Renal cortex interstitium (tissue), 15 donors: ENCODE results near the gene CALM1. TPM values are rescaled to one million over a fixed set of nuclear protein-coding genes. Genes with fewer than 3 reads are reported as not detected.

ENCODE experiments used
- DNase-seq, 11 donors: peaks; one replicate each; pipeline ENCODE4 v3.0.0-alpha.2; 2013; ENCODE audit warnings: low read depth in 9 of 11, low spot score in 4 of 11; ENCODE audit errors: extremely low read depth in 1 of 11
- long read RNA-seq, 16 experiments: transcript quantifications; one replicate each; lab custom pipeline, GENCODE V29; 2026
- polyA plus RNA-seq, 3 donors: library from polyadenylated mRNA; unstranded; fragments of 120-200 nt; gene quantifications; one replicate each; pipeline ENCODE4 v1.2.1, GENCODE V29; 2013; ENCODE audit not compliant: insufficient read length in 3 of 3

CALM1 gene
- polyA plus RNA-seq, result 100 to 1,000 TPM; 325 to 393 (median 356) TPM
- long read RNA-seq, donor 1, full-length matches to known transcripts, result 328 of 482 reads
- long read RNA-seq, donor 1, partial matches to known transcripts, result 154 of 482 reads
- long read RNA-seq, donor 1, other reads (novel, unspliced or antisense), result 0 of 482 reads
- long read RNA-seq, donor 2, full-length matches to known transcripts, result 329 of 456 reads
- long read RNA-seq, donor 2, partial matches to known transcripts, result 127 of 456 reads
- long read RNA-seq, donor 2, other reads (novel, unspliced or antisense), result 0 of 456 reads
- long read RNA-seq, donor 3, full-length matches to known transcripts, result 513 of 866 reads
- long read RNA-seq, donor 3, partial matches to known transcripts, result 348 of 866 reads
- long read RNA-seq, donor 3, other reads (novel, unspliced or antisense), result 5 of 866 reads
- long read RNA-seq, donor 4, full-length matches to known transcripts, result 263 of 400 reads
- long read RNA-seq, donor 4, partial matches to known transcripts, result 137 of 400 reads
- long read RNA-seq, donor 4, other reads (novel, unspliced or antisense), result 0 of 400 reads
- long read RNA-seq, donor 5, result 0 reads
- long read RNA-seq, donor 6, full-length matches to known transcripts, result 390 of 597 reads
- long read RNA-seq, donor 6, partial matches to known transcripts, result 207 of 597 reads
- long read RNA-seq, donor 6, other reads (novel, unspliced or antisense), result 0 of 597 reads
- long read RNA-seq, donor 7, full-length matches to known transcripts, result 562 of 989 reads
- long read RNA-seq, donor 7, partial matches to known transcripts, result 418 of 989 reads
- long read RNA-seq, donor 7, other reads (novel, unspliced or antisense), result 9 of 989 reads
- long read RNA-seq, donor 8, result 0 reads
- long read RNA-seq, donor 9, full-length matches to known transcripts, result 295 of 427 reads
- long read RNA-seq, donor 9, partial matches to known transcripts, result 132 of 427 reads
- long read RNA-seq, donor 9, other reads (novel, unspliced or antisense), result 0 of 427 reads
- long read RNA-seq, donor 10, full-length matches to known transcripts, result 501 of 920 reads
- long read RNA-seq, donor 10, partial matches to known transcripts, result 412 of 920 reads
- long read RNA-seq, donor 10, other reads (novel, unspliced or antisense), result 7 of 920 reads
- long read RNA-seq, donor 11, full-length matches to known transcripts, result 241 of 376 reads
- long read RNA-seq, donor 11, partial matches to known transcripts, result 135 of 376 reads
- long read RNA-seq, donor 11, other reads (novel, unspliced or antisense), result 0 of 376 reads
- long read RNA-seq, donor 12, full-length matches to known transcripts, result 140 of 192 reads
- long read RNA-seq, donor 12, partial matches to known transcripts, result 52 of 192 reads
- long read RNA-seq, donor 12, other reads (novel, unspliced or antisense), result 0 of 192 reads
- long read RNA-seq, donor 13, result 0 reads
- long read RNA-seq, donor 14, full-length matches to known transcripts, result 243 of 374 reads
- long read RNA-seq, donor 14, partial matches to known transcripts, result 131 of 374 reads
- long read RNA-seq, donor 14, other reads (novel, unspliced or antisense), result 0 of 374 reads
- long read RNA-seq, donor 15, full-length matches to known transcripts, result 177 of 328 reads
- long read RNA-seq, donor 15, partial matches to known transcripts, result 151 of 328 reads
- long read RNA-seq, donor 15, other reads (novel, unspliced or antisense), result 0 of 328 reads
- long read RNA-seq, donor 16, full-length matches to known transcripts, result 910 of 1,250 reads
- long read RNA-seq, donor 16, partial matches to known transcripts, result 330 of 1,250 reads
- long read RNA-seq, donor 16, other reads (novel, unspliced or antisense), result 10 of 1,250 reads

- DNase-seq, result peak; percentile 83 to 92 (median 89)
Measured at GRCh38 chr14:90396341-90397339, at the start of gene CALM1. TSS of gene CALM1 (plus strand) at chr14:90397029. CDS start at chr14:90397231, 202 bp downstream.

GRCh38 chr14:90348270-90348669, 48.6 kb upstream of the CALM1 start:
- no peak for DNase-seq

GRCh38 chr14:90349739-90350138, 47.1 kb upstream of the CALM1 start:
- no peak for DNase-seq

GRCh38 chr14:90354551-90355298, 42.1 kb upstream of the CALM1 start:
- no peak for DNase-seq

DNA sequence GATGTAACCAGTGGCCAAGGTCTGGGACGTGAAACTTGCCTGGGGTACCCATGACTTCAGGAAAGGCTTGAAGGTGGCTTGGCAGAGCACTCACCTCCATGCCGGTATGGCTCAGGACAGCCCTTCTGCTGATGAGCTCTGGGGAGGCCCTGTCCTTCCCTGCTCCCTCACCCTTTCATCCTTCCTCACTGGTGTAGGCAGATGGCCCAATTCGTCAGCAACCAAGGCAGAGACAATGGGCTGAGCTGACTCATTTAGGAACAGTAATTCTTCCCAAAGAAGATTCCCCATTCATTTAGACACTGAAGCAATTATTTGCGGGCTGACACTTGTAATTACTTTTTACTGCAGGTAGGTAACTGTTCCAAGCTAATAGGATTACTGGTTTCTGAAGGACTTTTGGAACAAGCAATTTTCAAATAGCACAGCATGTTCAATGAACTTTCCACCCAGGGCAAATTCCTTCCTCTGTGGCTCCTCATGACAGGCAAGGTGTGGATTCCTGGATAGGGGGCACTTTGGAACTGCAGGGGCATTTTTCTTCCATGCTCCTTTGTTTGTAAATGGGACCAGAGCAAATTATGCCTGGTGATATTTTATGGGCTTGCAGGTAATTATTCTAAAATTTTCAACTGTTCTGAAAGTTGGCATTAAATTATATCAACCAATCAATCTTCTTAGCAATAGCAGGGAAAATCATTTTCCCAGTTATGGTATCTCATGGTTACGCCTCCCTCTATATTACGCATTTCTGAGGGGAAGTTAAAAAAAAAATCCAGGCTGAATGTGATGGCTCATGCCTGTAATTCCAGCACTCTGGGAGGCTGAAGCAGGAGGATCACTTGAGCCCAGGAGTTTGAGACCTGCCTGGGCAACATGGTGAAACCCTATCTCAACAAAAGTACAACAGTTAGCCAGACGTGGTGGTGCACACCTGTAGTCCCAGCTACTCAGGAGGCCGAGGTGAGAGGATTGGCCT, 41.0 kb upstream of the CALM1 start:
- DNase-seq, result no peak

- no peak for DNase-seq
Measured at GRCh38 chr14:90356925-90357324, 39.9 kb upstream of the CALM1 start.

DNA sequence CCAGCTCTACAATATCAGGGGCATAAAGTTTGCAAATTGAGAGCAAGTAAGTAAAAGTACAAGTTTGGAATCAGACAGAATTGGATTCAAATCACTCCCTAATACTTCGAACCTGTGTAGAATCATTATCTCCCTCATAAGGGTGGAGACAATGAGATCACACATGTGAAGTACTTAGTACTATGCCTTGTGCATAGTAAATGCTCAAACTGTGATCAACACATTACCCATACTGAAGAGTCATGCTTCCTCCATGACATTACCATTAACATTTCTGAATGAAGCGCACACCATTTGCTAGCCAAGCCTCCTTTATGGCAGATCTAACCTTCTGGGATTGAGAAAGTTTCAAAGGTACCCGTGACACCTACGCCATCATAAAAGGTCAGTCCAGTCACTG, 38.5 kb upstream of the CALM1 start:
- no peak for DNase-seq

- no peak for DNase-seq
Measured at GRCh38 chr14:90361865-90362557, 34.8 kb upstream of the CALM1 start.

DNA sequence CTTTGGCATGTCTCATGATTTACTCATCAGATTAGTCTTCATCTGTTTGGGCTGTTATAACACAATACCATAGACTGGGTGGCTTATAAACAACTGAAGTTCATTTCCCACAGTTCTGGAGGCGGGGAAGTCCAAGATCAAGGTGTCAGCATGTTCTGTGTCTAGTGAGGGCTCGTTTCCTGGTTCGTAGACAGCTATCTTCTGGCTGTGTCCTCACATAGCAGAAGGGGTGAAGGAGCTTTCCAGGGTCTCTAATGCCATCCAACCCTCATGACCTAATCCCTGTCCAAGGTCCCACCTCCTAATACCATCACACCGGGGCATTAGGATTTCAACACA, 34.3 kb upstream of the CALM1 start:
- DNase-seq, result no peak

GRCh38 chr14:90368946-90369721, 27.7 kb upstream of the CALM1 start:
- no peak for DNase-seq

DNA sequence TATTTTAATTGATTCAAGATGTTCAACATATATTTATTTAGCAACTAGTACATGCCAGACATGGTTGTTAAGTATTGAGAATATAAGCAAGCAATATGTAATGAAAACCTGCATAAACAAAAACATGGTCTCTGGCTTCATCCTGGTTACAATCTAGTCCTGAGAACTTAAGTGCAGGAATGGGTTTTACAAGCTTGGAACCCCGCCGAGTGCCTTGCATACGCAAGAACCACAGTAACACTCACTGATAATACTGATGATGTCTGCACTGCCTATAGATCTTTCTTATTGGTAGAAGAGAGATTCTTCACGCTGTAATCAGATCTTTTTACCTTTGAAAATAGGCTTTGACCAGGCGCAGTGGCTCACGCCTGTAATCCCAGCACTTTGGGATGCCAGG, 22.9 kb upstream of the CALM1 start:
- no peak for DNase-seq

- no peak for DNase-seq
Measured at GRCh38 chr14:90374813-90375212, 22.0 kb upstream of the CALM1 start.

DNA sequence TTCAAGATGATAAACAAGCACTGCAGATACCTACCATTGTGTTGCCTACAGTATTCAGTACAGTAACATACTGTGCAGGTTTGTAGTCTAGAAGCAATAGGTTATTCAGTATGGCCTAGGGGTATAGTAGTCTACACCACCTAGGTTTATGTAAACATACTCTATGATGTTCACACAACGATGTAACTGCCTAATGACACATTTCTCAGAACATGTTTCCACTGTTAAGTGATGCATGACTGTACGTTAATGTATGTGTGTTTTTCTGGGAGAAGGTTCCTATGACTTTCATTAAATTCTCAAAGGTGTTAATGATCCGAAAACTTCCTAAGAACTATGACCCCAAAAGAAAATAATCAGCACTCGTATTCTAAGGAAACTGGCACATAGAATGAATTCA, 20.9 kb upstream of the CALM1 start:
- peak in 1 of 11 donors; percentile 27 for DNase-seq

GRCh38 chr14:90378249-90378648, 18.6 kb upstream of the CALM1 start:
- no peak for DNase-seq
